Stomach (tissue), 9 donors: ENCODE results near the gene SNX27. TPM values are rescaled to one million over a fixed set of nuclear protein-coding genes. Genes with fewer than 3 reads are reported as not detected.

ENCODE experiments used
- DNase-seq, 2 donors: peaks; one replicate each; pipeline versions ENCODE4 v3.0.0 to v3.0.0-alpha.2; 2013 to 2019
- H3K27ac ChIP-seq, 5 donors: fragments of 200-600 bp in 4 of 5; sonication (generic) in 4 of 5; one replicate each; pipeline ENCODE4 v1.5.1; 2013 to 2019; ENCODE audit warnings: mild to moderate bottlenecking in 1 of 5, moderate library complexity in 1 of 5
- H3K27me3 ChIP-seq, 3 donors: fragments of 200-600 bp; sonication (generic); one replicate each; pipeline ENCODE4 v1.5.1; 2017 to 2019; ENCODE audit warnings: mixed run types in 1 of 3
- H3K36me3 ChIP-seq, 4 donors: fragments of 200-600 bp; sonication (generic); 1 replicate in 3 of 4; 2 replicates in 1 of 4; pipeline ENCODE4 v1.5.1; 2016 to 2019
- H3K4me1 ChIP-seq, 4 donors: fragments of 200-600 bp; sonication (generic); one replicate each; pipeline ENCODE4 v1.5.1; 2016 to 2019
- H3K4me3 ChIP-seq, 4 donors: fragments of 200-600 bp; sonication (generic) in 3 of 4; one replicate each; pipeline ENCODE4 v1.5.1; 2016 to 2019; ENCODE audit warnings: mild to moderate bottlenecking in 1 of 4
- H3K9me3 ChIP-seq, 4 donors: fragments of 200-600 bp; sonication (generic); one replicate each; pipeline ENCODE4 v1.5.1; 2016 to 2019
- CTCF ChIP-seq, 7 experiments: fragments of 450-650 bp in 4 of 7; fragments of 200-600 bp in 3 of 7; sonication (generic) in 3 of 7; IDR thresholded peaks; one replicate each; pipeline ENCODE4 v1.5.1; 2016 to 2019; ENCODE audit warnings: antibody characterized with exemption in 7 of 7, control low read depth in 2 of 7, mild to moderate bottlenecking in 1 of 7
- EP300 ChIP-seq: sonication (generic); formaldehyde crosslinking; IDR thresholded peaks from one replicate; pipeline ENCODE4 v1.6.1; 2017; ENCODE audit warnings: antibody characterized with exemption
- POLR2A ChIP-seq, 4 donors: fragments of 450-650 bp; IDR thresholded peaks; one replicate each; pipeline ENCODE4 v1.6.1; 2016; ENCODE audit warnings: antibody characterized with exemption in 4 of 4, control low read depth in 2 of 4, mild to moderate bottlenecking in 1 of 4, moderate library complexity in 1 of 4
- POLR2AphosphoS5 ChIP-seq, 3 donors: sonication (generic); formaldehyde crosslinking; IDR thresholded peaks; one replicate each; pipeline ENCODE4 v1.6.1; 2016; ENCODE audit warnings: antibody characterized with exemption in 3 of 3
- WGBS, 5 donors: extraction: QIAGEN DNeasy Blood & Tissue Kit in 3 of 5; methylation state at CpG; one replicate each; pipeline versions ENCODE4 v1.1.5 to v1.1.7; 2013 to 2018; 5-methylcytosine and 5-hydroxymethylcytosine counted together
- intact Hi-C: fragments of 100-400 bp; cut with DNase I; formaldehyde crosslinking; loops from one replicate; pipeline ENCODE4 v1.15.1; 2023; ENCODE audit warnings: low total_unique reads
- polyA plus RNA-seq, 3 donors: library from polyadenylated mRNA; stranded (reverse); fragments of 200-250 nt; gene quantifications; one replicate each; pipeline ENCODE4 v1.2.3, GENCODE V29; 2013
- total RNA-seq, 5 donors: library from RNA; depleted of rRNA; stranded (reverse); fragments of >200 nt; gene quantifications; one replicate each; pipeline versions ENCODE4 v1.1.0 to v1.2.3, GENCODE V29; 2014 to 2016
- donor health status: healthy with polysubstance abuse.
- donor health status: Bipolar disorder and iron deficiency.
- donor health status: healthy.

The SNX27 gene
- total and polyA plus RNA-seq, 8 donors = 4.3 to 82.3 (median 17.7) TPM

- H3K27me3 ChIP-seq = no peaks in the 10 kb centered on the region
- peaks cover 3 to 13% (median 12%) of the 10 kb centered on the region in 4 donors for H3K36me3 ChIP-seq
- DNase-seq = no peak
These were observed 94.1 kb downstream of the SNX27 start for GRCh38 chr1:151705753-151706463.

GRCh38 chr1:151706464-151707415 is 94.9 kb downstream of the SNX27 start:
- DNase-seq = no peak
- Histone ChIP-seq H3K9me3 (no peaks in the 10 kb centered on the region), H3K36me3 (peaks cover 0 to 5% (median 4%) of the 10 kb centered on the region in 4 donors), H3K27me3 (peaks cover 0 to 3% (median 0%) of the 10 kb centered on the region in 3 donors), H3K4me1 (peaks cover 0 to 8% (median 0%) of the 10 kb centered on the region in 4 donors), H3K27ac (no peak overlapping the region), H3K4me3 (no peak overlapping the region)
- WGBS, 5 donors = 66 to 76% (median 74%) methylated on average over 19 to 21 of the region's 21 CpGs
- intact Hi-C loops = no loop called here
- no peak for TF ChIP-seq POLR2A (IDR thresholded peaks at IDR 0.05)
- TF ChIP-seq POLR2AphosphoS5 (IDR thresholded peaks at IDR 0.05) = no peak
- TF ChIP-seq EP300 = no peak
- TF ChIP-seq CTCF (IDR thresholded peaks at IDR 0.05) = no peak

More at GRCh38 chr1:151705753-151706463, 94.1 kb downstream of the SNX27 start:
- intact Hi-C loops = no loop called here
- WGBS, 5 donors = 43 to 50% (median 48%) methylated on average over 8 to 11 of the region's 11 CpGs
- no peak overlapping the region for H3K27ac ChIP-seq
- no peaks in the 10 kb centered on the region for H3K9me3 ChIP-seq
- H3K4me3 ChIP-seq = no peak overlapping the region
- H3K4me1 ChIP-seq = peaks cover 0 to 8% (median 0%) of the 10 kb centered on the region in 4 donors
- TF ChIP-seq POLR2AphosphoS5 (IDR thresholded peaks at IDR 0.05) (no peak), EP300 (no peak), CTCF (IDR thresholded peaks at IDR 0.05) (no peak), POLR2A (IDR thresholded peaks at IDR 0.05) (no peak)

- WGBS, 5 donors = 85 to 93% (median 91%) methylated on average over 8 to 15 of the region's 15 CpGs
- DNase-seq = no peak
- Histone ChIP-seq H3K36me3 (no peaks in the 10 kb centered on the region), H3K4me1 (peaks cover 0 to 8% (median 0%) of the 10 kb centered on the region in 4 donors), H3K27ac (no peak overlapping the region), H3K9me3 (no peaks in the 10 kb centered on the region), H3K4me3 (no peak overlapping the region), H3K27me3 (peaks cover 0 to 10% (median 0%) of the 10 kb centered on the region in 3 donors)
- intact Hi-C loops = no loop called here
- TF ChIP-seq POLR2A (IDR thresholded peaks at IDR 0.05) = no peak
- TF ChIP-seq EP300 = no peak
- no peak for TF ChIP-seq CTCF (IDR thresholded peaks at IDR 0.05)
- no peak for TF ChIP-seq POLR2AphosphoS5 (IDR thresholded peaks at IDR 0.05)
These were observed 95.8 kb downstream of the SNX27 start for GRCh38 chr1:151707541-151708065.

GRCh38 chr1:151708891-151709290 is 97.0 kb downstream of the SNX27 start:
- Histone ChIP-seq H3K4me3 (no peak overlapping the region), H3K27ac (no peak overlapping the region), H3K4me1 (peaks cover 0 to under 1% (median 0%) of the 10 kb centered on the region in 4 donors), H3K9me3 (no peaks in the 10 kb centered on the region), H3K27me3 (peaks cover 0 to 10% (median 0%) of the 10 kb centered on the region in 3 donors), H3K36me3 (no peaks in the 10 kb centered on the region)
- WGBS, 5 donors = 77 to 89% (median 83%) methylated on average over 15 of the region's 15 CpGs
- TF ChIP-seq EP300 (no peak), POLR2AphosphoS5 (IDR thresholded peaks at IDR 0.05) (no peak), POLR2A (IDR thresholded peaks at IDR 0.05) (no peak), CTCF (IDR thresholded peaks at IDR 0.05) (no peak)
- DNase-seq = no peak
- intact Hi-C loops = no loop called here
